H1 (cell line): ENCODE measurements around the gene CAMK1. TPM values are rescaled to one million over a fixed set of nuclear protein-coding genes. Genes with fewer than 3 reads are reported as not detected.

ENCODE experiments used
- CTCF ChIA-PET: fragments of 300-600 bp; sonication (Branson Sonifier 250); formaldehyde crosslinking; loops from one replicate; lab custom pipeline; 2021; ENCODE audit not compliant: partially characterized antibody; lab: Charles Lee
- POLR2A ChIA-PET: fragments of 300-600 bp; sonication (Branson Sonifier 250); formaldehyde crosslinking; loops from one replicate; lab custom pipeline; 2021; ENCODE audit warnings: inconsistent platforms; ENCODE audit not compliant: partially characterized antibody; lab: Charles Lee
- DNase-seq, 2 experiments: peaks; one replicate each; pipeline versions ENCODE4 v3.0.0 to v3.0.0-alpha.2; 2010 to 2022; ENCODE audit warnings: low spot score in 2 of 2, low read depth in 1 of 2, mixed read lengths in 1 of 2
- FAIRE-seq: peaks from 2 replicates; lab custom pipeline; 2011; peaks lifted over from hg19 to GRCh38; lab: Jason Lieb, UNC
- H2AFZ ChIP-seq: 2 replicates; pipeline ENCODE4 v1.8.1; 2012; ENCODE audit warnings: low read length, inconsistent platforms
- H2AK5ac ChIP-seq: 2 replicates; pipeline ENCODE4 v1.6.1; 2013; ENCODE audit warnings: low read depth, low read length
- H2BK120ac ChIP-seq: replicated peaks from 2 replicates; pipeline ENCODE3; 2013; ENCODE audit warnings: low read depth, low read length, inconsistent platforms
- H2BK12ac ChIP-seq: 2 replicates; pipeline ENCODE4 v1.6.1; 2013; ENCODE audit warnings: low read depth, low read length
- H2BK15ac ChIP-seq: 2 replicates; pipeline ENCODE4 v1.6.1; 2013; ENCODE audit warnings: low read length
- H2BK20ac ChIP-seq: 2 replicates; pipeline ENCODE4 v1.6.1; 2013; ENCODE audit warnings: low read length
- H2BK5ac ChIP-seq: 2 replicates; pipeline ENCODE4 v1.6.1; 2013; ENCODE audit warnings: low read depth, low read length
- H3K14ac ChIP-seq: 2 replicates; pipeline ENCODE4 v1.6.1; 2013; ENCODE audit warnings: inconsistent platforms; ENCODE audit not compliant: insufficient read length
- H3K18ac ChIP-seq: 2 replicates; pipeline ENCODE4 v1.6.1; 2013; ENCODE audit warnings: low read length; ENCODE audit errors: extremely low read depth
- H3K23ac ChIP-seq: 2 replicates; pipeline ENCODE4 v1.6.1; 2013; ENCODE audit warnings: inconsistent platforms; ENCODE audit not compliant: insufficient read length
- H3K23me2 ChIP-seq: 2 replicates; pipeline ENCODE4 v1.6.1; 2013; ENCODE audit warnings: low read depth, low read length
- H3K27ac ChIP-seq: 2 replicates; pipeline ENCODE4 v1.6.1; 2011; ENCODE audit warnings: low read depth, low read length, inconsistent platforms
- H3K27me3 ChIP-seq, 4 experiments: replicated peaks in 1 of 4; 1 replicate in 1 of 4; 2 replicates in 3 of 4; pipeline versions ENCODE4 v1.6.1 to v1.8.1; 2011 to 2013; ENCODE audit warnings: low read length in 3 of 4, mild to moderate bottlenecking in 3 of 4, inconsistent platforms in 2 of 4, mixed read lengths in 2 of 4, moderate library complexity in 1 of 4; ENCODE audit not compliant: control insufficient read depth in 3 of 4, insufficient read depth in 3 of 4; ENCODE audit errors: extremely low read depth in 1 of 4
- H3K36me3 ChIP-seq, 4 experiments: 2 replicates each; pipeline versions ENCODE4 v1.6.1 to v1.8.1; 2011 to 2013; ENCODE audit warnings: mild to moderate bottlenecking in 4 of 4, low read length in 3 of 4, moderate library complexity in 2 of 4, control low read depth in 1 of 4, inconsistent platforms in 1 of 4; ENCODE audit not compliant: insufficient read depth in 4 of 4, control insufficient read depth in 2 of 4
- H3K4ac ChIP-seq: replicated peaks from 2 replicates; pipeline ENCODE3; 2013; ENCODE audit warnings: low read length, low read depth, mixed read lengths, inconsistent platforms; ENCODE audit not compliant: insufficient read length
- H3K4me1 ChIP-seq, 4 experiments: replicated peaks in 1 of 4; 1 replicate in 1 of 4; 2 replicates in 3 of 4; pipeline versions ENCODE4 v1.6.1 to v1.8.1; 2011 to 2013; ENCODE audit warnings: low read length in 3 of 4, inconsistent platforms in 2 of 4, mixed read lengths in 1 of 4; ENCODE audit not compliant: insufficient read depth in 4 of 4, control insufficient read depth in 3 of 4
- H3K4me2 ChIP-seq, 2 experiments: 2 replicates each; pipeline versions ENCODE4 v1.6.1 to v1.8.1; 2011 to 2013; ENCODE audit warnings: low read depth in 2 of 2, low read length in 2 of 2, control low read depth in 1 of 2, inconsistent platforms in 1 of 2, mild to moderate bottlenecking in 1 of 2; ENCODE audit not compliant: insufficient read depth in 1 of 2
- H3K4me3 ChIP-seq, 4 experiments: fragments of 200-600, 300-600 bp in 1 of 4; sonication (generic), shearing (Covaris generic), sonication (Bioruptor Twin) in 1 of 4; 2 replicates each; pipeline versions ENCODE4 v1.5.1 to v1.8.1; 2011 to 2016; ENCODE audit warnings: low read length in 4 of 4, low read depth in 3 of 4, control low read depth in 2 of 4, inconsistent platforms in 2 of 4, mild to moderate bottlenecking in 2 of 4, mixed read lengths in 1 of 4, moderate library complexity in 1 of 4; ENCODE audit not compliant: insufficient read depth in 2 of 4; ENCODE audit errors: extremely low read depth in 1 of 4
- H3K56ac ChIP-seq: replicated peaks from 2 replicates; pipeline ENCODE3; 2013; ENCODE audit warnings: low read depth, mild to moderate bottlenecking, mixed read lengths, low read length, inconsistent platforms; ENCODE audit not compliant: insufficient read length
- H3K79me1 ChIP-seq: 2 replicates; pipeline ENCODE4 v1.6.1; 2013; ENCODE audit warnings: low read depth, low read length, control low read depth
- H3K79me2 ChIP-seq, 2 experiments: 2 replicates each; pipeline versions ENCODE4 v1.6.1 to v1.8.1; 2012 to 2013; ENCODE audit warnings: low read length in 2 of 2, mild to moderate bottlenecking in 2 of 2, inconsistent platforms in 1 of 2; ENCODE audit not compliant: insufficient read depth in 2 of 2, control insufficient read depth in 1 of 2
- H3K9ac ChIP-seq, 4 experiments: replicated peaks in 1 of 4; 1 replicate in 1 of 4; 2 replicates in 3 of 4; pipeline versions ENCODE4 v1.6.1 to v1.8.1; 2011 to 2013; ENCODE audit warnings: low read depth in 3 of 4, low read length in 3 of 4, control low read depth in 2 of 4, mild to moderate bottlenecking in 2 of 4, moderate library complexity in 2 of 4, inconsistent platforms in 1 of 4; ENCODE audit errors: extremely low read depth in 1 of 4
- H3K9me3 ChIP-seq, 2 experiments: 2 replicates each; pipeline versions ENCODE4 v1.6.1 to v1.8.1; 2012 to 2013; ENCODE audit warnings: mild to moderate bottlenecking in 2 of 2, moderate library complexity in 2 of 2, control low read depth in 1 of 2, inconsistent platforms in 1 of 2, low read depth in 1 of 2, low read length in 1 of 2, mixed read lengths in 1 of 2; ENCODE audit not compliant: insufficient read depth in 2 of 2
- H4K20me1 ChIP-seq, 2 experiments: replicated peaks in 1 of 2; 2 replicates each; pipeline versions ENCODE3 to v1.8.1; 2011 to 2013; ENCODE audit warnings: inconsistent platforms in 2 of 2, low read length in 2 of 2, mild to moderate bottlenecking in 1 of 2; ENCODE audit not compliant: insufficient read depth in 2 of 2, control insufficient read depth in 1 of 2
- H4K5ac ChIP-seq: 2 replicates; pipeline ENCODE4 v1.6.1; 2013; ENCODE audit warnings: low read length, low read depth, mixed read lengths, inconsistent platforms; ENCODE audit not compliant: insufficient read length
- H4K8ac ChIP-seq: 2 replicates; pipeline ENCODE4 v1.8.0; 2013; ENCODE audit warnings: mild to moderate bottlenecking, moderate library complexity, low read length, inconsistent platforms; ENCODE audit not compliant: insufficient read depth; ENCODE audit errors: extremely low read depth
- H4K91ac ChIP-seq: replicated peaks from 2 replicates; pipeline ENCODE3; 2013; ENCODE audit warnings: low read length, mixed read lengths, inconsistent platforms; ENCODE audit not compliant: insufficient read length
- ASH2L ChIP-seq: fragments of 200-600, 300-600 bp; sonication (generic); IDR thresholded peaks from one replicate; pipeline ENCODE4 v1.7.1; 2017; ENCODE audit warnings: low read length
- ATF3 ChIP-seq: IDR thresholded peaks from 2 replicates; pipeline ENCODE4 v1.6.1; 2011; ENCODE audit warnings: low read depth, mild to moderate bottlenecking, low read length; ENCODE audit not compliant: insufficient read depth
- BACH1 ChIP-seq: IDR thresholded peaks from 2 replicates; pipeline ENCODE4 v1.6.1; 2012; ENCODE audit warnings: low read length, improper control_type of control experiment
- CBX5 ChIP-seq: fragments of 300-800, 300-1000 bp; sonication (generic); IDR thresholded peaks from 2 replicates; pipeline ENCODE4 v1.7.1; 2016; ENCODE audit warnings: antibody characterized with exemption, low read length, low read depth
- CEBPB ChIP-seq: IDR thresholded peaks from 2 replicates; pipeline ENCODE4 v1.6.1; 2012; ENCODE audit warnings: low read depth, low read length
- E2F6 ChIP-seq: IDR thresholded peaks from 2 replicates; pipeline ENCODE4 v1.6.1; 2012; ENCODE audit warnings: inconsistent platforms
- JUND ChIP-seq: IDR thresholded peaks from 2 replicates; pipeline ENCODE4 v1.6.1; 2011; ENCODE audit warnings: mild to moderate bottlenecking, improper control_type of control experiment, low read length
- MAFK ChIP-seq: IDR thresholded peaks from 2 replicates; pipeline ENCODE4 v1.6.1; 2012; ENCODE audit warnings: low read depth, mild to moderate bottlenecking, improper control_type of control experiment, low read length
- PHF8 ChIP-seq: fragments of 200-600 bp; sonication (generic); conservative IDR thresholded peaks from 2 replicates; pipeline ENCODE4 v1.7.1; 2012; ENCODE audit warnings: low read depth, mild to moderate bottlenecking, inconsistent platforms, low read length, moderate library complexity
- RAD21 ChIP-seq, 2 experiments: IDR thresholded peaks in 1 of 2; conservative IDR thresholded peaks in 1 of 2; 2 replicates each; pipeline ENCODE4 v1.6.1; 2011; ENCODE audit warnings: low read depth in 2 of 2, low read length in 2 of 2, improper control_type of control experiment in 1 of 2, inconsistent platforms in 1 of 2, mild to moderate bottlenecking in 1 of 2, moderate library complexity in 1 of 2
- RFX5 ChIP-seq: IDR thresholded peaks from 2 replicates; pipeline ENCODE4 v1.6.1; 2011; ENCODE audit warnings: low read depth, low read length, improper control_type of control experiment, borderline replicate concordance
- TAF1 ChIP-seq: IDR thresholded peaks from 2 replicates; pipeline ENCODE4 v1.6.1; 2011; ENCODE audit warnings: mild to moderate bottlenecking, low read depth, low read length
- TEAD4 ChIP-seq: IDR thresholded peaks from 2 replicates; pipeline ENCODE4 v1.6.1; 2012; ENCODE audit warnings: low read depth, low read length, inconsistent platforms, mixed read lengths
- WGBS, 2 experiments: shearing (Covaris generic) in 1 of 2; methylation state at CpG; one replicate each; pipeline versions ENCODE4 v1.1.6 to v1.1.7; 2013 to 2015; ENCODE audit warnings: low lambda C conversion rate in 2 of 2, mixed read lengths in 2 of 2, inconsistent platforms in 1 of 2, low coverage in 1 of 2, missing lambda C conversion rate in 1 of 2; ENCODE audit not compliant: insufficient replicate concordance in 2 of 2, insufficient coverage in 1 of 2, insufficient read length in 1 of 2; ENCODE audit errors: extremely low coverage in 1 of 2, missing lambda C conversion rate in 1 of 2; 5-methylcytosine and 5-hydroxymethylcytosine counted together
- polyA plus RNA-seq, 7 experiments: library from polyadenylated mRNA; depleted of rRNA in 3 of 7; stranded (reverse) in 5 of 7; unstranded in 2 of 7; fragments of >200 nt in 5 of 7; fragments of 200-250 nt in 2 of 7; gene quantifications; 1 replicate in 5 of 7; 2 replicates in 1 of 7; 4 replicates in 1 of 7; pipeline versions ENCODE4 v1.2.1 to v1.2.3, GENCODE V29; 2011 to 2013; ENCODE audit warnings: missing spikeins in 2 of 7, mixed read lengths in 2 of 7
- total RNA-seq: library from RNA; stranded (reverse); fragmentation: NEBNext Ultra II Directional; extraction: Animal tissue kit (Norgen Biotek cat#: 25700); gene quantifications from 2 replicates; pipeline ENCODE4 v1.2.1, GENCODE V29; 2021

Gene CAMK1
- total and polyA plus RNA-seq, 2 of the 8 experiments (the other 6 are each of a cell fraction or from before 2014, with no cell fraction given): 4.9 to 5.1 TPM

GRCh38 chr3:9746330-9746729 is 23.4 kb downstream of the CAMK1 start:
- Histone ChIP-seq H4K8ac (no peak overlapping the region), H3K4me2 (no peak overlapping the region), H3K36me3 (peaks cover 47 to 73% (median 64%) of the 10 kb centered on the region in 4 experiments), H2AK5ac (no peak overlapping the region), H2BK15ac (no peak overlapping the region), H3K4me1 (peaks cover 0 to 9% (median 6%) of the 10 kb centered on the region in 4 experiments; a peak in 4 of 7 replicates), H3K14ac (no peak overlapping the region), H3K23me2 (peaks cover 6% of the 10 kb centered on the region), H3K4ac (no peak overlapping the region), H2BK5ac (no peak overlapping the region), H3K27me3 (no peaks in the 10 kb centered on the region), H2BK120ac (no peak overlapping the region), H3K23ac (no peak overlapping the region), H3K18ac (no peak overlapping the region), H4K91ac (no peak overlapping the region), H2BK20ac (no peak overlapping the region), H2AFZ (no peak overlapping the region), H4K20me1 (peaks cover 0 to 4% of the 10 kb centered on the region in 2 experiments), H3K4me3 (no peak overlapping the region), H3K56ac (no peak overlapping the region), H2BK12ac (no peak overlapping the region), H3K27ac (no peak overlapping the region), H3K9ac (no peak overlapping the region), H3K9me3 (no peaks in the 10 kb centered on the region), H3K79me1 (peaks cover 4% of the 10 kb centered on the region), H3K79me2 (peaks cover 0 to 8% of the 10 kb centered on the region in 2 experiments; a peak in 2 of 4 replicates), H4K5ac (no peak overlapping the region)
- POLR2A ChIA-PET: interaction anchor here (1.2 to 6.7 kb wide), 2 partner anchors 10 to 14 kb away, joined by 6 to 56 read pairs; partner anchors contain the start of gene BRPF1
- CTCF ChIA-PET: interaction anchor here (1.2 to 1.5 kb wide), 2 partner anchors 14 to 19 kb away, joined by 3 to 7 read pairs; no protein-coding TSS in a partner anchor
- DNase-seq (no peak), FAIRE-seq (no peak)
- 83% methylated on average over 5 of the region's 5 CpGs; no CpG with 5 or more reads in 1 of the 2 experiments for WGBS, 2 experiments
- TF ChIP-seq PHF8 (no peak), ASH2L (no peak), E2F6 (no peak), RFX5 (no peak), TEAD4 (no peak), ATF3 (no peak), CEBPB (no peak), CBX5 (no peak), RAD21 (IDR thresholded peaks at IDR 0.05 in 1 of 2, conservative IDR thresholded peaks at IDR 0.05 in 1 of 2; ENCODE audit: low read depth in 2 of 2, low read length in 2 of 2) (no peak), JUND (no peak), BACH1 (no peak), TAF1 (no peak), MAFK (no peak)
